Measurements from ENCODE around the gene FBXW8. TPM values are rescaled to one million over a fixed set of nuclear protein-coding genes. Genes with fewer than 3 reads are reported as not detected.

FBXW8 gene
- total and polyA plus RNA-seq, 2 donors (not counting 3 experiments of a cell fraction or from before 2014, with no cell fraction given), result 15.4 TPM

- CTCF ChIA-PET, result interaction anchor here (1.5 kb wide), 1 partner anchor 9 kb away, joined by 3 read pairs; no protein-coding TSS in a partner anchor
- dilution Hi-C loops (cut with MboI; ENCODE audit: extremely low pct_ligation_motif_present, low sequenced_read_pairs) (no loop called here), intact Hi-C loops (cut with micrococcal nuclease) (no loop called here)
- H3K4me3 ChIP-seq (replicated peaks in 1 of 3; ENCODE audit: insufficient read depth in 1 of 3, low read depth in 1 of 3, low read length in 3 of 3), result no peak overlapping the region
- POLR2A ChIA-PET, result no interaction called here
- H3K79me2 ChIP-seq (ENCODE audit: control insufficient read depth, insufficient read depth, low read length), result peaks cover 27% of the 10 kb centered on the region
- TF ChIP-seq EZH2 (IDR thresholded peaks at IDR 0.05; ENCODE audit: borderline replicate concordance, low read depth, low read length, severe bottlenecking) (no peak), GATA2 (IDR thresholded peaks at IDR 0.05; ENCODE audit: insufficient read depth, insufficient read length, low read depth, low read length) (no peak), POLR2AphosphoS5 (IDR thresholded peaks at IDR 0.05; ENCODE audit: insufficient read depth, low read depth, low read length) (no peak), POLR2A (IDR thresholded peaks at IDR 0.05; ENCODE audit: low read depth, low read length) (no peak), MYC (IDR thresholded peaks at IDR 0.05; ENCODE audit: low read depth, low read length) (no peak), CTCF (IDR thresholded peaks at IDR 0.05; ENCODE audit: extremely low read depth in 1 of 2, insufficient read depth in 1 of 2, low read depth in 1 of 2, low read length in 2 of 2) (no peak), JUN (IDR thresholded peaks at IDR 0.05; ENCODE audit: borderline replicate concordance, insufficient read depth, insufficient read length, low read depth) (no peak), MAX (IDR thresholded peaks at IDR 0.05; ENCODE audit: insufficient read depth, insufficient read length) (no peak), FOS (IDR thresholded peaks at IDR 0.05; ENCODE audit: borderline replicate concordance, insufficient read depth, low read length) (no peak)
- no peak overlapping the region for H3K4me2 ChIP-seq (ENCODE audit: insufficient read depth, low read length)
- no peaks in the 10 kb centered on the region for H3K9me1 ChIP-seq (replicated peaks; ENCODE audit: control insufficient read depth, extremely low read depth, insufficient read depth, low read length)
- H3K9me3 ChIP-seq (replicated peaks; ENCODE audit: control insufficient read depth, insufficient read depth, low read length), result no peaks in the 10 kb centered on the region
- H3K4me1 ChIP-seq (ENCODE audit: control insufficient read depth, extremely low read depth, insufficient read depth, low read length), result peaks cover 19% of the 10 kb centered on the region
- no peak for DNase-seq (ENCODE audit: low read depth, low spot score)
- H3K27me3 ChIP-seq (ENCODE audit: control insufficient read depth in 2 of 2, insufficient read depth in 2 of 2, low read length in 2 of 2), result no peaks in the 10 kb centered on the region
- H2AFZ ChIP-seq (ENCODE audit: low read depth, low read length), result no peak overlapping the region
- no peak overlapping the region for H3K27ac ChIP-seq (ENCODE audit: insufficient read depth, low read depth, low read length)
- no TSS peak for BruUV-seq (replicated peaks)
- no peaks in the 10 kb centered on the region for H4K20me1 ChIP-seq (replicated peaks; ENCODE audit: control insufficient read depth, extremely low read depth, insufficient read depth, low read length)
- FAIRE-seq, result no peak
- no peak overlapping the region for H3K9ac ChIP-seq (replicated peaks; ENCODE audit: extremely low read depth, insufficient read depth, low read length)
- H3K36me3 ChIP-seq (ENCODE audit: control insufficient read depth in 2 of 2, extremely low read depth in 1 of 2, insufficient read depth in 2 of 2, low read length in 2 of 2), result no peaks in the 10 kb centered on the region
Observed at GRCh38 chr12:116920939-116921338, 10.2 kb downstream of the FBXW8 start.

Data from endothelial cell of umbilical vein (primary cell).